HL-60 (cell line): ENCODE results near the gene MPPED1.

ENCODE experiments used
- DNase-seq, 2 experiments: peaks; one replicate each; pipeline ENCODE4 v3.0.0-alpha.2; 2010 to 2020; ENCODE audit warnings: low read depth in 1 of 2, low spot score in 1 of 2
- H3K27ac ChIP-seq: fragments of 250-450 bp; sonication (Bioruptor Pico); replicated peaks from 2 replicates; pipeline ENCODE4 v1.5.1; 2020; ENCODE audit warnings: mild to moderate bottlenecking, moderate library complexity
- H3K27me3 ChIP-seq: fragments of 250-450 bp; sonication (Bioruptor Pico); 2 replicates; pipeline ENCODE4 v1.5.1; 2021; ENCODE audit warnings: mild to moderate bottlenecking, moderate library complexity; ENCODE audit not compliant: insufficient read depth, poor library complexity, severe bottlenecking
- H3K4me3 ChIP-seq: replicated peaks from 2 replicates; pipeline ENCODE4 v1.5.1; 2011; ENCODE audit warnings: mild to moderate bottlenecking, control low read depth, low read length; ENCODE audit not compliant: insufficient read depth
- GABPA ChIP-seq: IDR thresholded peaks from 2 replicates; pipeline ENCODE4 v1.6.1; 2012; ENCODE audit warnings: low read depth
- POLR2AphosphoS5 ChIP-seq: IDR thresholded peaks from 2 replicates; pipeline ENCODE4 v1.6.1; 2012; ENCODE audit warnings: low read depth
- REST ChIP-seq: IDR thresholded peaks from 2 replicates; pipeline ENCODE4 v1.6.1; 2012; ENCODE audit warnings: low read depth; ENCODE audit not compliant: insufficient replicate concordance
- SPI1 ChIP-seq: IDR thresholded peaks from 2 replicates; pipeline ENCODE4 v1.6.1; 2012; ENCODE audit warnings: low read depth, mild to moderate bottlenecking, borderline replicate concordance
- TF ChIP-seq, protein P1 (sequence below): IDR thresholded peaks from one replicate; pipeline ENCODE4 v1.5.1; 2011; ENCODE audit warnings: low read length, control low read depth, inconsistent platforms; ENCODE audit not compliant: insufficient read depth

MPPED1 gene

DNA sequence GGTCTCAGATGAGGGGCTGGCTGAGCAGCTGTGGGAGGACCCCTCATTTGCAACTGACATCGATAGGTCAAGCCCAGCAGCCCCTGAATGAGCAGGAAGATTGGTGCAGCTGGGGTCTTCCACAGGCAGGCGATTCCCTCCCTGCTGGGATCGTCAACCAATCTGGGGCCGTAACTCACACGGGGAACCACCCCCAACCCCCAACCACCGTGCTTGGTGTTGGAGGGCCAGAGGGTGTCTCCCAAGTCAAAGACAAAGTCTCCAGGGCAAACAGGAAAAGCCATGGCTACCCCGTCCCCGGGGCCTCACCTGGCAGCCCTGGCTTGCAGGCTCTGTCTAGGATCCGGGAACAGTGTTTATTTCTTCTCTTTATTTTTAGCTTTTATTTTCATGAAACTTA lies 41.8 kb upstream of the MPPED1 start:
- Histone ChIP-seq H3K27me3 (no peaks in the 10 kb centered on the region), H3K27ac (no peak overlapping the region), H3K4me3 (no peak overlapping the region)
- no peak for DNase-seq
- TF ChIP-seq SPI1 (no peak), GABPA (no peak), REST (no peak), POLR2AphosphoS5 (no peak)
- TF ChIP-seq, protein P1, sequence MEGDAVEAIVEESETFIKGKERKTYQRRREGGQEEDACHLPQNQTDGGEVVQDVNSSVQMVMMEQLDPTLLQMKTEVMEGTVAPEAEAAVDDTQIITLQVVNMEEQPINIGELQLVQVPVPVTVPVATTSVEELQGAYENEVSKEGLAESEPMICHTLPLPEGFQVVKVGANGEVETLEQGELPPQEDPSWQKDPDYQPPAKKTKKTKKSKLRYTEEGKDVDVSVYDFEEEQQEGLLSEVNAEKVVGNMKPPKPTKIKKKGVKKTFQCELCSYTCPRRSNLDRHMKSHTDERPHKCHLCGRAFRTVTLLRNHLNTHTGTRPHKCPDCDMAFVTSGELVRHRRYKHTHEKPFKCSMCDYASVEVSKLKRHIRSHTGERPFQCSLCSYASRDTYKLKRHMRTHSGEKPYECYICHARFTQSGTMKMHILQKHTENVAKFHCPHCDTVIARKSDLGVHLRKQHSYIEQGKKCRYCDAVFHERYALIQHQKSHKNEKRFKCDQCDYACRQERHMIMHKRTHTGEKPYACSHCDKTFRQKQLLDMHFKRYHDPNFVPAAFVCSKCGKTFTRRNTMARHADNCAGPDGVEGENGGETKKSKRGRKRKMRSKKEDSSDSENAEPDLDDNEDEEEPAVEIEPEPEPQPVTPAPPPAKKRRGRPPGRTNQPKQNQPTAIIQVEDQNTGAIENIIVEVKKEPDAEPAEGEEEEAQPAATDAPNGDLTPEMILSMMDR: no peak

- no peak for TF ChIP-seq REST
- no peak for TF ChIP-seq SPI1
- TF ChIP-seq GABPA: no peak
- TF ChIP-seq POLR2AphosphoS5: no peak
Observed at GRCh38 chr22:43375951-43376455, 35.8 kb upstream of the MPPED1 start.

GRCh38 chr22:43376765-43377547 lies 34.9 kb upstream of the MPPED1 start:
- no peaks in the 10 kb centered on the region for H3K27me3 ChIP-seq
- no peak for DNase-seq
- no peak overlapping the region for H3K27ac ChIP-seq
- no peak overlapping the region for H3K4me3 ChIP-seq
- TF ChIP-seq POLR2AphosphoS5 (no peak), REST (no peak), SPI1 (no peak), GABPA (no peak)
- TF ChIP-seq, protein P1: no peak

More at GRCh38 chr22:43375951-43376455, 35.8 kb upstream of the MPPED1 start:
- Histone ChIP-seq H3K27ac (no peak overlapping the region), H3K27me3 (no peaks in the 10 kb centered on the region), H3K4me3 (no peak overlapping the region)
- no peak for DNase-seq
